ENCODE data around the gene REV3L. TPM values are rescaled to one million over a fixed set of nuclear protein-coding genes. Genes with fewer than 3 reads are reported as not detected.

Gene REV3L
- polyA plus RNA-seq, 1 experiment = 19.1 TPM

- POLR2A ChIA-PET = no interaction called here
- H3K27me3 ChIP-seq (ENCODE audit: control insufficient read depth, insufficient read depth, low read length) = no peaks in the 10 kb centered on the region
- no peak for TF ChIP-seq CTCF (IDR thresholded peaks at IDR 0.05; ENCODE audit: insufficient read depth, low read depth, low read length)
- H3K36me3 ChIP-seq (ENCODE audit: control insufficient read depth, insufficient read depth, low read length) = no peaks in the 10 kb centered on the region
- no peak for DNase-seq (ENCODE audit: low read depth)
- no peak overlapping the region for H3K4me3 ChIP-seq (ENCODE audit: low read depth, low read length)
- CTCF ChIA-PET = interaction anchor here (1.0 kb wide), 1 partner anchor 87 kb away, joined by 3 read pairs; no protein-coding TSS in a partner anchor
Measured at GRCh38 chr6:111449129-111449528, 33.9 kb downstream of the REV3L start.

- no peak overlapping the region for H3K4me3 ChIP-seq (ENCODE audit: low read depth, low read length)
- DNase-seq (ENCODE audit: low read depth) = no peak
- CTCF ChIA-PET = interaction anchor here (1.2 kb wide), 1 partner anchor 14 kb away, joined by 3 read pairs; no protein-coding TSS in a partner anchor
- no peaks in the 10 kb centered on the region for H3K27me3 ChIP-seq (ENCODE audit: control insufficient read depth, insufficient read depth, low read length)
- H3K36me3 ChIP-seq (ENCODE audit: control insufficient read depth, insufficient read depth, low read length) = no peaks in the 10 kb centered on the region
- POLR2A ChIA-PET = no interaction called here
- TF ChIP-seq CTCF (IDR thresholded peaks at IDR 0.05; ENCODE audit: insufficient read depth, low read depth, low read length) = no peak
Measured at GRCh38 chr6:111447051-111447450, 36.0 kb downstream of the REV3L start.

GRCh38 chr6:111445861-111446267 lies 37.2 kb downstream of the REV3L start:
- no peak for TF ChIP-seq CTCF (IDR thresholded peaks at IDR 0.05; ENCODE audit: insufficient read depth, low read depth, low read length)
- ChIA-PET POLR2A (interaction anchor here (0.6 kb wide), 1 partner anchor 32 kb away, joined by 3 read pairs; no protein-coding TSS in a partner anchor), CTCF (interaction anchor here (1.2 kb wide), 1 partner anchor 15 kb away, joined by 3 read pairs; no protein-coding TSS in a partner anchor)
- Histone ChIP-seq H3K4me3 (ENCODE audit: low read depth, low read length) (no peak overlapping the region), H3K36me3 (ENCODE audit: control insufficient read depth, insufficient read depth, low read length) (no peaks in the 10 kb centered on the region), H3K27me3 (ENCODE audit: control insufficient read depth, insufficient read depth, low read length) (no peaks in the 10 kb centered on the region)
- DNase-seq (ENCODE audit: low read depth) = no peak

GRCh38 chr6:111444794-111445193 lies 38.2 kb downstream of the REV3L start:
- no peak for DNase-seq (ENCODE audit: low read depth)
- Histone ChIP-seq H3K36me3 (ENCODE audit: control insufficient read depth, insufficient read depth, low read length) (no peaks in the 10 kb centered on the region), H3K4me3 (ENCODE audit: low read depth, low read length) (no peak overlapping the region), H3K27me3 (ENCODE audit: control insufficient read depth, insufficient read depth, low read length) (no peaks in the 10 kb centered on the region)
- ChIA-PET CTCF (no interaction called here), POLR2A (no interaction called here)
- no peak for TF ChIP-seq CTCF (IDR thresholded peaks at IDR 0.05; ENCODE audit: insufficient read depth, low read depth, low read length)

- TF ChIP-seq CTCF (IDR thresholded peaks at IDR 0.05; ENCODE audit: insufficient read depth, low read depth, low read length) = no peak
Measured at GRCh38 chr6:111441678-111442243, 41.3 kb downstream of the REV3L start.

More at GRCh38 chr6:111441678-111442243, 41.3 kb downstream of the REV3L start:
- H3K4me3 ChIP-seq (ENCODE audit: low read depth, low read length) = no peak overlapping the region
- H3K36me3 ChIP-seq (ENCODE audit: control insufficient read depth, insufficient read depth, low read length) = no peaks in the 10 kb centered on the region
- H3K27me3 ChIP-seq (ENCODE audit: control insufficient read depth, insufficient read depth, low read length) = no peaks in the 10 kb centered on the region
- POLR2A ChIA-PET = no interaction called here
- CTCF ChIA-PET = no interaction called here
- no peak for DNase-seq (ENCODE audit: low read depth)

Measured in BJ (cell line).